PC-3 (cell line): ENCODE data around the gene SDF2.

Experiments used
- CTCF ChIP-seq: fragments of 300-600 bp; sonication (generic); conservative IDR thresholded peaks from 2 replicates; pipeline ENCODE4 v1.5.1; 2017; ENCODE audit warnings: antibody characterized with exemption, low read depth, mild to moderate bottlenecking, low read length
- EZH2 ChIP-seq: fragments of 300-600 bp; sonication (generic); IDR thresholded peaks from one replicate; pipeline ENCODE4 v1.6.1; 2017; ENCODE audit warnings: antibody characterized with exemption, mild to moderate bottlenecking, low read length; ENCODE audit not compliant: unreplicated experiment
- EZH2phosphoT487 ChIP-seq: fragments of 300-600 bp; sonication (generic); IDR thresholded peaks from 2 replicates; pipeline ENCODE4 v1.6.1; 2018; ENCODE audit warnings: mild to moderate bottlenecking, antibody characterized with exemption, low read length, borderline replicate concordance

- TF ChIP-seq CTCF (no peak), EZH2 (no peak), EZH2phosphoT487 (no peak)
These were observed 13.0 kb downstream of the SDF2 start for GRCh38 chr17:28648698-28649097.
